ENCODE data around the gene CDK8.

Gene CDK8

GRCh38 chr13:26253787-26254582, at the start of gene CDK8:
Gene CDK8 (plus strand): TSS chr13:26254129. CDS start chr13:26254642, 513 bp downstream.
- TF ChIP-seq, protein P1, sequence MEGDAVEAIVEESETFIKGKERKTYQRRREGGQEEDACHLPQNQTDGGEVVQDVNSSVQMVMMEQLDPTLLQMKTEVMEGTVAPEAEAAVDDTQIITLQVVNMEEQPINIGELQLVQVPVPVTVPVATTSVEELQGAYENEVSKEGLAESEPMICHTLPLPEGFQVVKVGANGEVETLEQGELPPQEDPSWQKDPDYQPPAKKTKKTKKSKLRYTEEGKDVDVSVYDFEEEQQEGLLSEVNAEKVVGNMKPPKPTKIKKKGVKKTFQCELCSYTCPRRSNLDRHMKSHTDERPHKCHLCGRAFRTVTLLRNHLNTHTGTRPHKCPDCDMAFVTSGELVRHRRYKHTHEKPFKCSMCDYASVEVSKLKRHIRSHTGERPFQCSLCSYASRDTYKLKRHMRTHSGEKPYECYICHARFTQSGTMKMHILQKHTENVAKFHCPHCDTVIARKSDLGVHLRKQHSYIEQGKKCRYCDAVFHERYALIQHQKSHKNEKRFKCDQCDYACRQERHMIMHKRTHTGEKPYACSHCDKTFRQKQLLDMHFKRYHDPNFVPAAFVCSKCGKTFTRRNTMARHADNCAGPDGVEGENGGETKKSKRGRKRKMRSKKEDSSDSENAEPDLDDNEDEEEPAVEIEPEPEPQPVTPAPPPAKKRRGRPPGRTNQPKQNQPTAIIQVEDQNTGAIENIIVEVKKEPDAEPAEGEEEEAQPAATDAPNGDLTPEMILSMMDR (IDR thresholded peaks at IDR 0.05; ENCODE audit: low read depth, low read length): no peak
- H3K4me3 ChIP-seq (ENCODE audit: low read depth, low read length): peak within 1 kb of the TSS; percentile 70

DNA sequence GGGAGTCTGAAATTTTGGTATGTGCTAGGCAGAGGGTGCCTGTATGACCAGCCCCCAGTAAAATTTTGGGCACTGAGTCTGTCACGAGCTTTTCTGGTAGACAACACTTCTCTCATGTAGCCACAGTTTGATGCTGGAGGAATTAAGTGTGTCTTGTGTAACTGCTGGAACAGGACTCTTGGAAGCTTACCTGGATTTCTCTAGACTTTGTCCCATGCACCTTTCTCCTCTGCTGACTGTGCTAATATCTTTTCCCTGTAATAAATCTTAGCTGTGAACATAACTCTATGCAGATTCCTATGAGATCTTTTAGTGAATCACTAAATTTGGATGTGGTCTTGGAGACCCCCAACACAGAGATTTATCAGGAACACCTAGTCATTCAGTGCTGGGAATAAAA, 45.6 kb upstream of the CDK8 start:
- TF ChIP-seq, protein P1 (IDR thresholded peaks at IDR 0.05; ENCODE audit: low read depth, low read length): no peak
- H3K4me3 ChIP-seq (ENCODE audit: low read depth, low read length): no peak overlapping the region

DNA sequence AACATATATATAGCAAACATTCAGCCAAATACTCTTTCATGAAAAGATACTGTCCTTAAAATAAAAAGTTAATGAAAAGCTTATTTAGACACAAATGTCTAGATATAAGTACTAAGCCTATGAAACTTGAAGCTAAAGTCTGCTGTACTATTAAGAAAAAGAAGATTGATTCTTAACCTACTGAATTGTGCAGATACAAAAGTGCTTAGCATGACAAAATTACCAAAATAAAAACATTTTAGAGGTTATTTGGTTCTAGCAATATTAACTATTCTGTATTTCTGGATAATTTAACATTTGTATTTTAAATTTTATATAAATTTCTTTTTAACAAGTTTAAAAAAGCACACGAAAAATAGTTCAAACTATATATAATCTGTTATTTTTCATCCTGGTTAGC, 40.6 kb upstream of the CDK8 start:
- no peak overlapping the region for H3K4me3 ChIP-seq (ENCODE audit: low read depth, low read length)
- TF ChIP-seq, protein P1 (IDR thresholded peaks at IDR 0.05; ENCODE audit: low read depth, low read length): no peak

DNA sequence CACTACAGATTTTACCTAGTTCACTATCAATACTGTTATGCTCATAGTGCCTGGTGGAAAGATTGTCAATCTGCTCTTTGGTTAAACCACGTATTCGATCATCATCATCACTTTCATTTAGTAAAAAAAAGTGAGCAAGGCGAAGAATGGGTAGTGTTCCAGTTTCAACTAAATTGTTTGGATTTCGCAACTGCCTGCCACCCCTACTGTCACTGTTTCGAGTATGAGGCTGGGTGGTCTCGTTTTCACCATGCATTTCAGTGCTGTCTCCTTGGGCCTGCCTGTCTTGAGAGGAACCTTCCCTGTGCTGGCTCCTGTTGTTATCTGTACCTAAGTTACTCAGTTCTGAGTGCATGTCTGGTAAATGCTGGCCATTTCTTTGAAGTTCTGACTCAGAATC, 39.9 kb upstream of the CDK8 start:
- TF ChIP-seq, protein P1 (IDR thresholded peaks at IDR 0.05; ENCODE audit: low read depth, low read length): no peak
- H3K4me3 ChIP-seq (ENCODE audit: low read depth, low read length): no peak overlapping the region

DNA sequence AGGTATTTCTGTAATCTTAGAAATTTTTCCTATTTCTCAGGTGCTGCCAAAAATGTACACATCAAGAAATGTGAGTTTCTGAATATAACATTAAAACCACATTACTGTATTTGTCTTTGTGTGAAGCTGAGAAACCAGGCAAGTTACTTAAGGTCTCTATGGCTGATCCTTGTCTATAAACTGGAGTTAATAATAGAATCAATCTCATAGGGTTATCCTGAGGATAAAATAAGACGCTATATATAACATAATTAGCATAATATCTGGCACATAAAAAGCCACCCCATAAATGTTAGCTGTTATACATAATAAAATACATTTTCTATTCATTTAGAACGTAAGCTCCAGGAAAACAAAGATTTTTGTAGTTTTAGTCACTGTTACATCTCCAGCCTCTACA, 37.9 kb upstream of the CDK8 start:
- no peak overlapping the region for H3K4me3 ChIP-seq (ENCODE audit: low read depth, low read length)
- TF ChIP-seq, protein P1 (IDR thresholded peaks at IDR 0.05; ENCODE audit: low read depth, low read length): no peak

DNA sequence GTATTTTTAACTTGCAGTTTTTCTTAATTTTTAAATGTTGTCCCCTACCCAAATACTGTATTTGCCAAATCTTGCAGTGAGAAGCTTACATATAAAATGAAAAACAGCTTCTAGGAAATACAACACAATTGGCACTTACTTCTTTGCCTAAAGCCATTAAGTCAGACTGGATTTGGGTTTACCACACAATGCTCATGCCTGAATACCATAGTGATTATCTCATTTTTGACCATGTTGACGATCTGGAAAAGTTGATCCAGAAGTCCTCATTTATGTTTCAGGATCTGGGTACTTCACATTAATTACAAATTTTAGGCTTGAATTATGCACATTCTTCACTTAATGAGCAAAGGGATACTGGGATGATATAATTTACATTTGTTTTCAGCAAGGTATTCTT, 34.2 kb upstream of the CDK8 start:
- H3K4me3 ChIP-seq (ENCODE audit: low read depth, low read length): no peak overlapping the region
- TF ChIP-seq, protein P1 (IDR thresholded peaks at IDR 0.05; ENCODE audit: low read depth, low read length): no peak

- peak overlapping the region; percentile 98 for H3K4me3 ChIP-seq (ENCODE audit: low read depth, low read length)
- TF ChIP-seq, protein P1 (IDR thresholded peaks at IDR 0.05; ENCODE audit: low read depth, low read length): no peak
Observed at GRCh38 chr13:26220575-26220974, 33.4 kb upstream of the CDK8 start.

Data from WI38 (cell line).